ENCODE data around the gene MTFP1. TPM values are rescaled to one million over a fixed set of nuclear protein-coding genes. Genes with fewer than 3 reads are reported as not detected.

Gene MTFP1
- total and polyA plus RNA-seq, 2 experiments from 2014 or later = 54.6 to 64.1 TPM

GRCh38 chr22:30474121-30474520 is 48.6 kb downstream of the MTFP1 start:
- H3K9me3 Mint-ChIP-seq = no peaks in the 10 kb centered on the region; the same call in 2 of the 3 replicates
- no peak overlapping the region for H3K27ac Mint-ChIP-seq
- peaks cover 2% of the 10 kb centered on the region for H3K27me3 Mint-ChIP-seq (ENCODE audit: insufficient read depth, low read depth, poor library complexity)
- Histone ChIP-seq H3K4me2 (no peak overlapping the region), H3K27ac (ENCODE audit: low read depth) (no peak overlapping the region), H3K27me3 (ENCODE audit: insufficient read depth) (no peaks in the 10 kb centered on the region), H3F3A (replicated peaks; ENCODE audit: low read depth) (no peaks in the 10 kb centered on the region), H3K4me3 (no peak overlapping the region), H3K9me2 (ENCODE audit: insufficient read depth) (no peaks in the 10 kb centered on the region), H3K79me2 (replicated peaks; ENCODE audit: insufficient read depth) (no peaks in the 10 kb centered on the region), H2AFZ (no peak overlapping the region), H3K36me3 (ENCODE audit: insufficient read depth) (no peaks in the 10 kb centered on the region), H4K20me1 (replicated peaks; ENCODE audit: insufficient read depth) (no peaks in the 10 kb centered on the region), H3K4me1 (ENCODE audit: insufficient read depth) (no peaks in the 10 kb centered on the region)
- ATAC-seq = no peak
- H3K4me3 Mint-ChIP-seq = no peak overlapping the region
- TF ChIP-seq CTCF (conservative IDR thresholded peaks at IDR 0.05; ENCODE audit: low read depth in 2 of 2) (no peak), ZNF331 (CRISPR knock-in tag; IDR thresholded peaks at IDR 0.05; ENCODE audit: low read depth) (no peak), ETS1 (IDR thresholded peaks at IDR 0.05) (no peak), CREB1 (CRISPR knock-in tag; IDR thresholded peaks at IDR 0.05; ENCODE audit: low read depth) (no peak), ZNF462 (CRISPR knock-in tag; IDR thresholded peaks at IDR 0.05) (no peak), POLR2AphosphoS5 (IDR thresholded peaks at IDR 0.05; ENCODE audit: low read depth) (no peak), STAT1 (IDR thresholded peaks at IDR 0.05; ENCODE audit: unreplicated experiment) (no peak)
- H3K4me1 Mint-ChIP-seq = peaks cover 8% of the 10 kb centered on the region; the same call in 2 of the 3 replicates
- no peak for DNase-seq (ENCODE audit: low spot score)
- H3K36me3 Mint-ChIP-seq (ENCODE audit: low read depth) = no peaks in the 10 kb centered on the region

All from GM23338 (cell line).